H1 (cell line): Measurements from ENCODE around the gene LIPE. TPM values are rescaled to one million over a fixed set of nuclear protein-coding genes. Genes with fewer than 3 reads are reported as not detected.

Source experiments
- CTCF ChIA-PET: fragments of 300-600 bp; sonication (Branson Sonifier 250); formaldehyde crosslinking; loops from one replicate; lab custom pipeline; 2021; ENCODE audit not compliant: partially characterized antibody; lab: Charles Lee
- POLR2A ChIA-PET: fragments of 300-600 bp; sonication (Branson Sonifier 250); formaldehyde crosslinking; loops from one replicate; lab custom pipeline; 2021; ENCODE audit warnings: inconsistent platforms; ENCODE audit not compliant: partially characterized antibody; lab: Charles Lee
- DNase-seq, 2 experiments: peaks; one replicate each; pipeline versions ENCODE4 v3.0.0 to v3.0.0-alpha.2; 2010 to 2022; ENCODE audit warnings: low spot score in 2 of 2, low read depth in 1 of 2, mixed read lengths in 1 of 2
- FAIRE-seq: peaks from 2 replicates; lab custom pipeline; 2011; peaks lifted over from hg19 to GRCh38; lab: Jason Lieb, UNC
- H2AFZ ChIP-seq: 2 replicates; pipeline ENCODE4 v1.8.1; 2012; ENCODE audit warnings: low read length, inconsistent platforms
- H2AK5ac ChIP-seq: 2 replicates; pipeline ENCODE4 v1.6.1; 2013; ENCODE audit warnings: low read depth, low read length
- H2BK120ac ChIP-seq: replicated peaks from 2 replicates; pipeline ENCODE3; 2013; ENCODE audit warnings: low read depth, low read length, inconsistent platforms
- H2BK12ac ChIP-seq: 2 replicates; pipeline ENCODE4 v1.6.1; 2013; ENCODE audit warnings: low read depth, low read length
- H2BK15ac ChIP-seq: 2 replicates; pipeline ENCODE4 v1.6.1; 2013; ENCODE audit warnings: low read length
- H2BK20ac ChIP-seq: 2 replicates; pipeline ENCODE4 v1.6.1; 2013; ENCODE audit warnings: low read length
- H2BK5ac ChIP-seq: 2 replicates; pipeline ENCODE4 v1.6.1; 2013; ENCODE audit warnings: low read depth, low read length
- H3K14ac ChIP-seq: 2 replicates; pipeline ENCODE4 v1.6.1; 2013; ENCODE audit warnings: inconsistent platforms; ENCODE audit not compliant: insufficient read length
- H3K18ac ChIP-seq: 2 replicates; pipeline ENCODE4 v1.6.1; 2013; ENCODE audit warnings: low read length; ENCODE audit errors: extremely low read depth
- H3K23ac ChIP-seq: 2 replicates; pipeline ENCODE4 v1.6.1; 2013; ENCODE audit warnings: inconsistent platforms; ENCODE audit not compliant: insufficient read length
- H3K23me2 ChIP-seq: 2 replicates; pipeline ENCODE4 v1.6.1; 2013; ENCODE audit warnings: low read depth, low read length
- H3K27ac ChIP-seq: 2 replicates; pipeline ENCODE4 v1.6.1; 2011; ENCODE audit warnings: low read depth, low read length, inconsistent platforms
- H3K27me3 ChIP-seq, 4 experiments: replicated peaks in 1 of 4; 1 replicate in 1 of 4; 2 replicates in 3 of 4; pipeline versions ENCODE4 v1.6.1 to v1.8.1; 2011 to 2013; ENCODE audit warnings: low read length in 3 of 4, mild to moderate bottlenecking in 3 of 4, inconsistent platforms in 2 of 4, mixed read lengths in 2 of 4, moderate library complexity in 1 of 4; ENCODE audit not compliant: control insufficient read depth in 3 of 4, insufficient read depth in 3 of 4; ENCODE audit errors: extremely low read depth in 1 of 4
- H3K36me3 ChIP-seq, 4 experiments: 2 replicates each; pipeline versions ENCODE4 v1.6.1 to v1.8.1; 2011 to 2013; ENCODE audit warnings: mild to moderate bottlenecking in 4 of 4, low read length in 3 of 4, moderate library complexity in 2 of 4, control low read depth in 1 of 4, inconsistent platforms in 1 of 4; ENCODE audit not compliant: insufficient read depth in 4 of 4, control insufficient read depth in 2 of 4
- H3K4ac ChIP-seq: replicated peaks from 2 replicates; pipeline ENCODE3; 2013; ENCODE audit warnings: low read length, low read depth, mixed read lengths, inconsistent platforms; ENCODE audit not compliant: insufficient read length
- H3K4me1 ChIP-seq, 4 experiments: replicated peaks in 1 of 4; 1 replicate in 1 of 4; 2 replicates in 3 of 4; pipeline versions ENCODE4 v1.6.1 to v1.8.1; 2011 to 2013; ENCODE audit warnings: low read length in 3 of 4, inconsistent platforms in 2 of 4, mixed read lengths in 1 of 4; ENCODE audit not compliant: insufficient read depth in 4 of 4, control insufficient read depth in 3 of 4
- H3K4me2 ChIP-seq, 2 experiments: 2 replicates each; pipeline versions ENCODE4 v1.6.1 to v1.8.1; 2011 to 2013; ENCODE audit warnings: low read depth in 2 of 2, low read length in 2 of 2, control low read depth in 1 of 2, inconsistent platforms in 1 of 2, mild to moderate bottlenecking in 1 of 2; ENCODE audit not compliant: insufficient read depth in 1 of 2
- H3K4me3 ChIP-seq, 4 experiments: fragments of 200-600, 300-600 bp in 1 of 4; sonication (generic), shearing (Covaris generic), sonication (Bioruptor Twin) in 1 of 4; 2 replicates each; pipeline versions ENCODE4 v1.5.1 to v1.8.1; 2011 to 2016; ENCODE audit warnings: low read length in 4 of 4, low read depth in 3 of 4, control low read depth in 2 of 4, inconsistent platforms in 2 of 4, mild to moderate bottlenecking in 2 of 4, mixed read lengths in 1 of 4, moderate library complexity in 1 of 4; ENCODE audit not compliant: insufficient read depth in 2 of 4; ENCODE audit errors: extremely low read depth in 1 of 4
- H3K56ac ChIP-seq: replicated peaks from 2 replicates; pipeline ENCODE3; 2013; ENCODE audit warnings: low read depth, mild to moderate bottlenecking, mixed read lengths, low read length, inconsistent platforms; ENCODE audit not compliant: insufficient read length
- H3K79me1 ChIP-seq: 2 replicates; pipeline ENCODE4 v1.6.1; 2013; ENCODE audit warnings: low read depth, low read length, control low read depth
- H3K79me2 ChIP-seq, 2 experiments: 2 replicates each; pipeline versions ENCODE4 v1.6.1 to v1.8.1; 2012 to 2013; ENCODE audit warnings: low read length in 2 of 2, mild to moderate bottlenecking in 2 of 2, inconsistent platforms in 1 of 2; ENCODE audit not compliant: insufficient read depth in 2 of 2, control insufficient read depth in 1 of 2
- H3K9ac ChIP-seq, 4 experiments: replicated peaks in 1 of 4; 1 replicate in 1 of 4; 2 replicates in 3 of 4; pipeline versions ENCODE4 v1.6.1 to v1.8.1; 2011 to 2013; ENCODE audit warnings: low read depth in 3 of 4, low read length in 3 of 4, control low read depth in 2 of 4, mild to moderate bottlenecking in 2 of 4, moderate library complexity in 2 of 4, inconsistent platforms in 1 of 4; ENCODE audit errors: extremely low read depth in 1 of 4
- H3K9me3 ChIP-seq, 2 experiments: 2 replicates each; pipeline versions ENCODE4 v1.6.1 to v1.8.1; 2012 to 2013; ENCODE audit warnings: mild to moderate bottlenecking in 2 of 2, moderate library complexity in 2 of 2, control low read depth in 1 of 2, inconsistent platforms in 1 of 2, low read depth in 1 of 2, low read length in 1 of 2, mixed read lengths in 1 of 2; ENCODE audit not compliant: insufficient read depth in 2 of 2
- H4K20me1 ChIP-seq, 2 experiments: replicated peaks in 1 of 2; 2 replicates each; pipeline versions ENCODE3 to v1.8.1; 2011 to 2013; ENCODE audit warnings: inconsistent platforms in 2 of 2, low read length in 2 of 2, mild to moderate bottlenecking in 1 of 2; ENCODE audit not compliant: insufficient read depth in 2 of 2, control insufficient read depth in 1 of 2
- H4K5ac ChIP-seq: 2 replicates; pipeline ENCODE4 v1.6.1; 2013; ENCODE audit warnings: low read length, low read depth, mixed read lengths, inconsistent platforms; ENCODE audit not compliant: insufficient read length
- H4K8ac ChIP-seq: 2 replicates; pipeline ENCODE4 v1.8.0; 2013; ENCODE audit warnings: mild to moderate bottlenecking, moderate library complexity, low read length, inconsistent platforms; ENCODE audit not compliant: insufficient read depth; ENCODE audit errors: extremely low read depth
- H4K91ac ChIP-seq: replicated peaks from 2 replicates; pipeline ENCODE3; 2013; ENCODE audit warnings: low read length, mixed read lengths, inconsistent platforms; ENCODE audit not compliant: insufficient read length
- BACH1 ChIP-seq: IDR thresholded peaks from 2 replicates; pipeline ENCODE4 v1.6.1; 2012; ENCODE audit warnings: low read length, improper control_type of control experiment
- CBX5 ChIP-seq: fragments of 300-800, 300-1000 bp; sonication (generic); IDR thresholded peaks from 2 replicates; pipeline ENCODE4 v1.7.1; 2016; ENCODE audit warnings: antibody characterized with exemption, low read length, low read depth
- FOSL1 ChIP-seq: IDR thresholded peaks from 2 replicates; pipeline ENCODE4 v1.6.1; 2011; ENCODE audit warnings: mild to moderate bottlenecking, low read depth, low read length, moderate library complexity; ENCODE audit not compliant: insufficient read depth
- HDAC2 ChIP-seq, 2 experiments: fragments of 300-600 bp in 1 of 2; sonication (generic) in 1 of 2; IDR thresholded peaks; 2 replicates each; pipeline ENCODE4 v1.6.1; 2011 to 2012; ENCODE audit warnings: low read depth in 2 of 2, low read length in 2 of 2, mild to moderate bottlenecking in 2 of 2, moderate library complexity in 2 of 2, borderline replicate concordance in 1 of 2, inconsistent platforms in 1 of 2
- KDM1A ChIP-seq: fragments of 200-600, 300-600 bp; sonication (generic); IDR thresholded peaks from 2 replicates; pipeline ENCODE4 v1.7.1; 2016; ENCODE audit warnings: mild to moderate bottlenecking, low read length, borderline replicate concordance
- KDM4A ChIP-seq: IDR thresholded peaks from one replicate; pipeline ENCODE4 v1.7.1; 2012; ENCODE audit warnings: low read depth, mild to moderate bottlenecking, moderate library complexity, low read length, inconsistent platforms; ENCODE audit not compliant: severe bottlenecking
- POLR2AphosphoS5 ChIP-seq: IDR thresholded peaks from 2 replicates; pipeline ENCODE4 v1.6.1; 2011; ENCODE audit warnings: low read depth, low read length
- RFX5 ChIP-seq: IDR thresholded peaks from 2 replicates; pipeline ENCODE4 v1.6.1; 2011; ENCODE audit warnings: low read depth, low read length, improper control_type of control experiment, borderline replicate concordance
- SP4 ChIP-seq: IDR thresholded peaks from 2 replicates; pipeline ENCODE4 v1.6.1; 2012; ENCODE audit warnings: low read length, inconsistent platforms
- TAF1 ChIP-seq: IDR thresholded peaks from 2 replicates; pipeline ENCODE4 v1.6.1; 2011; ENCODE audit warnings: mild to moderate bottlenecking, low read depth, low read length
- TAF7 ChIP-seq: optimal IDR thresholded peaks from 2 replicates; pipeline ENCODE3; 2011; ENCODE audit warnings: low read depth, mild to moderate bottlenecking, inconsistent platforms, low read length, moderate library complexity, borderline replicate concordance
- YY1 ChIP-seq: IDR thresholded peaks from 2 replicates; pipeline ENCODE4 v1.6.1; 2011; ENCODE audit warnings: low read depth, mild to moderate bottlenecking, low read length
- WGBS, 2 experiments: shearing (Covaris generic) in 1 of 2; methylation state at CpG; one replicate each; pipeline versions ENCODE4 v1.1.6 to v1.1.7; 2013 to 2015; ENCODE audit warnings: low lambda C conversion rate in 2 of 2, mixed read lengths in 2 of 2, inconsistent platforms in 1 of 2, low coverage in 1 of 2, missing lambda C conversion rate in 1 of 2; ENCODE audit not compliant: insufficient replicate concordance in 2 of 2, insufficient coverage in 1 of 2, insufficient read length in 1 of 2; ENCODE audit errors: extremely low coverage in 1 of 2, missing lambda C conversion rate in 1 of 2; 5-methylcytosine and 5-hydroxymethylcytosine counted together
- polyA plus RNA-seq, 7 experiments: library from polyadenylated mRNA; depleted of rRNA in 3 of 7; stranded (reverse) in 5 of 7; unstranded in 2 of 7; fragments of >200 nt in 5 of 7; fragments of 200-250 nt in 2 of 7; gene quantifications; 1 replicate in 5 of 7; 2 replicates in 1 of 7; 4 replicates in 1 of 7; pipeline versions ENCODE4 v1.2.1 to v1.2.3, GENCODE V29; 2011 to 2013; ENCODE audit warnings: missing spikeins in 2 of 7, mixed read lengths in 2 of 7
- total RNA-seq: library from RNA; stranded (reverse); fragmentation: NEBNext Ultra II Directional; extraction: Animal tissue kit (Norgen Biotek cat#: 25700); gene quantifications from 2 replicates; pipeline ENCODE4 v1.2.1, GENCODE V29; 2021

The LIPE gene
- total and polyA plus RNA-seq, 2 of the 8 experiments (the other 6 are each of a cell fraction or from before 2014, with no cell fraction given) = 8.7 to 15.9 TPM

DNA sequence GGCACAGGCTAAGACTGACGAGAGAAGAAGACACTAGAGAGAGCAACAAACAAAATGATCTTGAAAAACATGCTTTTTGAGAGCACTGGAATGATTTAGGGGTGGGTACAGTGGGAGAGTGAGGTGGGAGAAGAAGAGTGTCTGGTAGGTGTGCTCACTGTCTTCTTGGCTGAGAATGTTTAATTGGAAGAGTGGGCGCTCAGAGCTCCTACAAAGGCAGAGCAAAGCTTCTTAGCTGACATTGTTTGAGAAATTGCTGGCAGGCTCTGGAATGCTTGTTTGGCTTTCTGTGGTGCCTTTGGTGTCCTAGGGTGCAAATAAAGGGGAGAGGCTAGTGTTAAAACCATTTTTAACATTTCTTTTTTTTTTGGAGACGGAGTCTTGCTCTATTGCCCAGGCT is 1.5 kb upstream of the LIPE start:
- H3K14ac ChIP-seq = no peak overlapping the region
- H4K5ac ChIP-seq = no peak overlapping the region
- no peaks in the 10 kb centered on the region for H3K79me2 ChIP-seq
- no peaks in the 10 kb centered on the region for H3K79me1 ChIP-seq
- no peak overlapping the region for H3K18ac ChIP-seq
- H3K4me3 ChIP-seq = no peak overlapping the region
- H2AK5ac ChIP-seq = 0 out of 2 replicates have a peak overlapping the region, but pooled peaks have one; percentile 13
- DNase-seq (no peak), FAIRE-seq (no peak)
- CTCF ChIA-PET = interaction anchor here (1.2 to 10.3 kb wide), 3 partner anchors 7 to 14 kb away, joined by 4 to 101 read pairs (median 43); partner anchors contain the start of gene CXCL17
- H3K56ac ChIP-seq = no peak overlapping the region
- no peak overlapping the region for H3K9ac ChIP-seq
- no peak overlapping the region for H4K91ac ChIP-seq
- no peak overlapping the region for H2BK12ac ChIP-seq
- H3K27ac ChIP-seq = no peak overlapping the region
- no peak overlapping the region for H2BK120ac ChIP-seq
- H3K4me2 ChIP-seq = no peak overlapping the region
- H3K27me3 ChIP-seq = peaks cover 10 to 24% (median 19%) of the 10 kb centered on the region in 4 experiments
- H3K4me1 ChIP-seq = peaks cover 0 to 7% (median 3%) of the 10 kb centered on the region in 4 experiments; a peak in 2 of 7 replicates
- H3K23me2 ChIP-seq = peaks cover under 1% of the 10 kb centered on the region; the same call in 1 of the 2 replicates
- TF ChIP-seq BACH1 (no peak), POLR2AphosphoS5 (no peak), TAF1 (no peak), HDAC2 (IDR thresholded peaks at IDR 0.05; ENCODE audit: borderline replicate concordance in 1 of 2, low read depth in 2 of 2, low read length in 2 of 2) (no peak), KDM1A (no peak), TAF7 (no peak), RFX5 (no peak), KDM4A (no peak), SP4 (no peak), FOSL1 (no peak), YY1 (no peak), CBX5 (no peak)
- H3K23ac ChIP-seq = no peak overlapping the region
- H2BK5ac ChIP-seq = no peak overlapping the region
- H2AFZ ChIP-seq = no peak overlapping the region
- H4K20me1 ChIP-seq = no peaks in the 10 kb centered on the region
- H2BK20ac ChIP-seq = no peak overlapping the region
- H4K8ac ChIP-seq = no peak overlapping the region
- 0 out of 2 replicates have a peak overlapping the region, but pooled peaks have one; percentile 61 for H2BK15ac ChIP-seq
- POLR2A ChIA-PET = interaction anchor here (1.0 kb wide), 1 partner anchor 560 kb away, joined by 3 read pairs; no protein-coding TSS in a partner anchor
- H3K36me3 ChIP-seq = no peaks in the 10 kb centered on the region
- 85% methylated on average over 3 of the region's 3 CpGs; no CpG with 5 or more reads in 1 of the 2 experiments for WGBS, 2 experiments
- no peak overlapping the region for H3K4ac ChIP-seq
- H3K9me3 ChIP-seq = peaks cover 4 to 9% of the 10 kb centered on the region in 2 experiments
